NOMO-1 treated with DMSO at 0.1 percent for 48 hours (cell line): ENCODE data around the gene MBOAT2.
"Not testable (repeated sequence)": the region's sequence is repeated elsewhere in the genome, so short reads cannot be mapped to it uniquely, and the experiment has no call there.

Experiments
- DNase-seq: peaks from one replicate; lab custom pipeline; 2025; ENCODE audit not compliant: unreplicated experiment; lab: John Stamatoyannopoulos, UW

MBOAT2 gene

DNA sequence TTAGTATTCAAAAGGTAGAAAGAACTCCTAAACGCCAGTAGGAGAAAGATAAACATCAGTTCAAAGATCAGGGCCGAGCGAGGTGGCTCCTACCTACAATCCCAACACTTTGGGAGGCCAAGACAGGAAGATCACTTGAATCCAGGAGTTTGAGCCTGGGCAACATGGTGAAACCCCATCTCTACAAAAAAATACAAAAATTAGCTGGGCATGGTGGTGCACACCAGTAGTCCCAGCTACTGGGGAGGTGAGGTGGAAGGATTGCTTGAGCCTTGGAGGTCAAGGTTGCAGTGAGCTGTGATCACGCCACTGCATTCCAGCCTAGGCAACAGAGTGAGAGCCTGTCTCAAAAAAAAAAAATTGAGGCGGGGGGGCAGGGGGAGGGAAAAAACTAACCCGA, 40.6 kb downstream of the MBOAT2 start:
- no peak for DNase-seq

DNA sequence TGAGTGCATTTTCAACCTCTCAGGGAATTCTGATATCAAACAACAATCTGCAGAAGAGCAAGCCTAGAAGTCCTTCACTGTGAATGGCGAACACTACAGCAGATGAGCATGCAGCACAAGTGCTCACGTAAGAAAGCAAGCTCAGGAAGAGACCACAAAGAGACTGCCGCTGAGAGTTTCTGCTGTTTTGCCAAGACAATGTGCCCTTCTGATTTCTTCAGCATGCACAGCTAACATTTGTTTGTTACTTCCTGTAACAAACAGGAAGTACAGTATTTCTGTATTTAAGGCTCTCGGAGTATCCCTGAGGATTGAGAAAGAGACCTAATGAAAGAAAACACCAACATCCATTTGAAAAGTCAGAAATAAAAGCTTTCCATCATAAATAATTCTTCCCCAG, 45.9 kb downstream of the MBOAT2 start:
- DNase-seq: no peak

DNA sequence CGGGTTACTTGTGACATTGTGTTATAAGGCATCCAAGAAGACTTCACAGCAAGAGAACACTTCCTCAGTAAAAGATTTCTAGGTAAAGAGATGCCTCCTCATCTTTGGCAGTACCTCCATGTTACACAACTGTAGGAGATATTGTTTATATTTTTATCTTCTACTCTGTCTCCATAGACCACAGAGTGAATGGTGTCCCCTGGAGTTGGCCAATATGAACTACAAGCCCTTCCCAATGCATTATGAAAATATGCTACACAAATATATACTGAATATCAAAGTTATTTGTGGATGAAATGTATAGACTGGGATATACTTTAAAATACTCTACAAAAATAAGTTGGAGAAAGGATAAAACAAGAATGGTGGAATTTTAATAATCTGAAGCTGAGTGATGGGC, 46.7 kb downstream of the MBOAT2 start:
- no peak for DNase-seq

DNA sequence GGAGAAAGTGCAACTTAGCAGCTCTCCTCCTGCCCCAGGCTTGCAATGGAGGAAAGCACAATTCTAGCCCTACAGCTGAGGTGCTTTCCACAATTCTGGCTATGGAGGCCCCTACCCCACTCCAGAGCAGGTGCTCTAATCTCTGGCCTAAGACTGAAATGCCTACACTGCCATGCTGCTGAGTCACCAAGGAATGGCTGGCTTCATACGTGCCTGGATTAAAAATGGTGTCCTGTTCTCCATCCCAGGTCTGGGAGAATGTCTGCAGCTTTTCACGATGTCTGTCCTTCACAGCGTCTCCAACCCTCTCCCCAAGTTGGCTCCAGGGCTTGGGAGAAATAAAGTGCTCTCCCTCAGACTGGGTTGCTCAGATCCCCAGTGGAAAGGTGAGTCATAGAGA, 48.5 kb downstream of the MBOAT2 start:
- DNase-seq: no peak

DNA sequence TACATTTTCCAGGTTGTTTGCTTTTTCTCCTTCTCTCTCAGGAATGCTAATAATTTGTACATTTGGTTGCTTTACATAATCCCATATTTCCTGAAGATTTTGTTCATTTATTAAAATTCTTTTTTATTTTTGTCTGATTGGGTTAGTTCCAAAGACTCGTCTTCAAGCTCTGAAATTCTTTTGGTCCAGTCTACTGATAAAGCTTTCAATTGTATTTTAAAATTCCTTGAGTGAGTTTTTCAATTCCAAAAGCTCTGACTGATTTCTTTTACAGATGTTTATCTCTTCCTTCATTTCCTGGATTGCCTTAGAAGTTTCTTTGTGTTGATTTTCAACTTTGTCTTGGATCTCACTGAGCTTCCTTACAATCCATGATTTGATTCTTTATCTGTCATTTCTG, 50.0 kb downstream of the MBOAT2 start:
- DNase-seq: no peak

DNA sequence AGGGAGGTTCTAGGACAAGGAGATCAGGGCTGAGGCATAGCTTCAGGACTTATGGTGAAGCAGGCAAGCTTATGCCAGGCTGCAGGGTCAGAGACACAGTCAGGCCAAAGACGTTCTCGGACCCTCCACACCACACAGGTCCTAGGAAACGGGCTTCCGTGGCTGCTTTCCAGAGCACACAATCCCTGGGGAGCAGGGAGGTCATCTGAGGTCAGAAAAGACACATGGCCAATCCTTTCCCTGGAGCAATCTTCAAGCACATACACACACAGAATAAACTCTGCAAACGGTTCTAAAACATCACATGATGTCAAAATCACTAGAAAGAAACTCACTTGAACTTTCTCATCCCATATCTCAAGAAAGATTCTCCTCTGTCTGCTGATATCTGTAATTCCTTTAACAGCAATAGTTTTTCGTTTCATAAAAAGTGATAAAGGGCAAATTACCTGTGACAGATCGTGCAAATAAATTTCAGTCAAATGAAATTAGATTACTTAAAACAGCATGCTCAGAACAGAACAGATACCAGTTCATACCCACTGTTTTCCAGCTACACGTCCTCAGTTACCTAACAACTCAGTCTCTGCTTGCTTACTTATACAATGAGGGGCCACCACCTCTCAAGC, 63.9 kb downstream of the MBOAT2 start:
- no peak for DNase-seq

DNA sequence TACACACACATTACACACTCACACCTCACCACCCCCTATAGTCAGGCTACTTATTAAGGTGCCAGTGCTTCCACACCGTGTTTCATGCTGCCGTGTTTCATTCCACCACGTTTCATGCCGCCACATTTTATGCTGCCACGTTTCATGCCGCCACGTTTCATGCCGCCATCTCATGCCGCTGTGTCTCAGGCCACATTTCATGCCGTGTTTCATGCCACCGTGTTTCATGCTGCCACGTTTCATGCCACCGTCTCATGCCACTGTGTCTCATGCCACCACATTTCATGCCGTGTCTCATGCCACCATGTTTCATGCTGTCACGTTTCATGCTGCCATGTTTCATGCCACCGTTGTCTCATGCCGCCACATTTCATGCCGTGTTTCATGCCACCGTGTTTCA, 65.1 kb downstream of the MBOAT2 start:
- DNase-seq: no peak

DNA sequence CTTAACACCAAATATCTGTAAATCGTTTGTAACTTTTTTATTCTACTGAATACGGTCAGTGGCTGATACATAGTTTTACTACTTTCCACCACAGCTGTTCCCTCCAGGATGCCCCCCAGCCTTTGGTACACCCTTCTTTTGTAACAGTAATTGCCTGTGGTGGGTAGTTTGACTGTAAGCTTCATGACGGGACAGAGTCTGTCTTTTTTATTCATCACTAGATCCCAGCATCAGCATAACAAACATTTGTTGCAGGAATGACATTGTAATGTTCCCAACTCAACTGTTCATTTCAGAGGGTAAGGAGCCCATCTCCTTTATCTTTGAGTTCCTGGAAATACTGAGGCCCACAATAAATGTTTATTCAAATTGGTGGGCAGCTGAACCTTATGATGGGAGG, 67.5 kb downstream of the MBOAT2 start:
- DNase-seq: no peak

DNA sequence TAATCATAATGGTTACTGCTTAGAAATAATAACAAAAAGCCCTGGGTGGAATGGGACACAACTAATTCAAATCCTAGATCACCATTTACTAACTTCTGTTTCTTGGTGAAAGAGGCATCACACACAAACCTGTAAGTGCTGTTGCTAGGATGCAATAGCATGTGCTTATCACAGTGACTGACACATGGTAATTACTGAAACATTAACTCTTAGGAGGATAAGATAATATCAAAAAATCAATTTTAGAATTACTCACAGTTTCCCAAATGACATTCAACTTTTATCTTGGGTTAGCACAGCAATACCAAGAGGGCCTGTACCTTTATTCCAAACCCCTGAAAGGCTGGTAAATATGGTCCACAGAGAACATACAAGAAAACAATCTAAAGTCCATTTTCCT, 69.1 kb downstream of the MBOAT2 start:
- no peak for DNase-seq

DNA sequence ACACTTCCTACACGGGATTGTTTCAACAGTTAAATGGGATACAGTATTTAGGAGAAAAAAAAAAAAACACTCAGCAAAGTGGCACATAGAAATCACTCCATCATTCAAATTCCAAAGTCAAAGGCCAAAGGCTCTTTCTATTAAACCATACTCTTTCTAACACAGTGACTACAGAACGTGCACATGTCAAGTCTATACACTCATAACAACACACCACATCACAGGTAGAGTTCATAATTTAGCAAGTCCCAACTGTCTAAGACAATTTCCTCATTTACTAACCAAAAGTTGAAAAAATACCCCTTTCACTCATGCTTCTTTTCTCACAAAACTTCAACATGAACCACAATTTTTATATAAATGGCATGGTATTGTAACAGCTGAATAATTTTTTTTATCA, 70.8 kb downstream of the MBOAT2 start:
- no peak for DNase-seq

DNA sequence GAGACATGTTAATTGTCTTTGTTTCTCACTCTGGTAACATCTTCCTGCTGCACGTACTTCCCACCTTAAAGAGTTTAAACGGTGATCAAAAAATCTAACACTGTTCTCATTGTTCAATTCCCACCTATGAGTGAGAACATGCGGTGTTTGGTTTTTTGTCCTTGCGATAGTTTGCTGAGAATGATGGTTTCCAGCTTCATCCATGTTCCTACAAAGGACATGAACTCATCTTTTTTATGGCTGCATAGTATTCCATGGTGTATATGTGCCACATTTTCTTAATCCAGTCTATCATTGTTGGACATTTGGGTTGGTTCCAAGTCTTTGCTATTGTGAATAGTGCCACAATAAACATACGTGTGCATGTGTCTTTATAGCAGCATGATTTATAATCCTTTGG, 73.3 kb downstream of the MBOAT2 start:
- DNase-seq: not testable (repeated sequence)

DNA sequence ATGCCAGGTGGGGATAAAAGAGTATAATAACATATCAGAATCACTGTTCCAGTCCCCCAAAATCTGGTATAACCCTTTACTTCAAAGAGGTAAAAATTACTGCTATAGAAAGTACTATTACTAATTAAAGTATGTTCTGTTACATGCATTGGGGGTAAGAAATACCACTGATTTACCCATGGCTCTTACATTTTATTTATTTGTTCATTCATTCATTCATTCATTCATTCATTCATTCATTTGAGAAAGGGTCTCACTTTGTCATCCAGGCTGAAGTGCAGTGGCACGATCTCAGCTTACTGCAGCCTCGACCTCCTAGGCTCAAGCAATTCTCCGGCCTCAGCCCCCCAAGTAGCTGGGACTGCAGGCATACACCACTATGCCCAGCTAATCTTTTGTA, 74.4 kb downstream of the MBOAT2 start:
- no peak for DNase-seq

DNA sequence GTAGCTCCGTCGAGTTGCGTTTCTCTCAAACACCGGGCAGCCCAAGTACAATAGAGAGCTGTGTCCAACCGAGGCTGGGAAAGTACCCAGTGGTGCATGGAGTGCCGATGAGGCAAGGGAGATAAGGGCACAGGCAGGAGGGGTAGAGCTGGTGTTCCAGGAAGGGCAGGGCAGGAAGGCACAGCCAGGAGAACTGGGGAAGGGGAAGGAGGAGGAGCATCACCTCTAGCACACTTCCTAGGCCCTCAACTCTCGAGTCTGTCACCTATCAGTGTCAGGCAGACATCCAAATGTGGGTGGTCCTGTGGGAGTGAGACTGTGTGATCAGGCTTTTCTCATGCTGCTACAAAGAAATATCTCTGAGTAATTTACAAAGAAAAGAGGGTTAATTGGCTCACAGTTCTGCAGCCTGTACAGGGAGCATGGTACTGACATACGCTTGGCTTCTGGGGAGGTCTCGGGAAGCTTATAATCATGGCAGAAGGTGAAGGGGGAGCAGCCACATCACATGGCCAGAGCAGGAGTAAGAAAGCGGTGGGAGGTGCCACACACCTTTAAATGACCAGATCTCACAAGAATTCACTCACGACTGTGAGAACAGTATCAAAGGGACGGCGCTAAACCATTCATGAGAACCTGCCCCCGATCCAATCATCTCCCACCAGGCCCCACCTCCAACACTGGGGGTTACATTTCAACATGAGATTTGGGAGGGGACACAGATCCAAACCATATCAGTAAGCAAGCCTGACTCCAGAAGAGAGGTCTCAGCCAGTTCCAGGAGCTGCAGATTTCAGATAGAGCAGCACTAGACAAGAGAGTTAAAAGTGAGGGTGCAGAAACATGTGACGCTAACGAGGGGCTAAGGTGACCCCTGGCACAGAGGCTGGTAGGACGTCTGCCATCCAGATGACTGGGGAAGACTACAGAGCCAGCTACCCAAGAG, 75.7 kb downstream of the MBOAT2 start:
- no peak for DNase-seq

DNA sequence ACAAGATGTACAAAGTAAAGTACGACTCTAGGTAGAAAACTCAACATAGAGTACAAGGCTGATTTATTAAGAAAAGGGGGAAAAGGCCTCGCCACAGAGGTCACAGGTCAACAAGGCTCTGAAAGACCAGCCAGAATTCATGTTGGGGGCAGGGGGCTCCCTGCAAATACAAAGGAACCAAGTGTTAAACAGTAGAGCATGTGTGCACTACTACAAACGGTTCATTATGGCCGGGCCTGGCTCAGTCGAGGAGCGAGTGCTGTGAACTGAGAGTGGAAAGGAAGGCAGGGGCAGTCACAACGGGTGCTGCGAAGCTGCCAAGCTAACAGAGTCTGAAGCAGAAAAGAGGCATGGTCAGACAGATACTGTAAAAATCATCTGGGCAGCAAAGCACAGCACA, 77.1 kb downstream of the MBOAT2 start:
- no peak for DNase-seq

DNA sequence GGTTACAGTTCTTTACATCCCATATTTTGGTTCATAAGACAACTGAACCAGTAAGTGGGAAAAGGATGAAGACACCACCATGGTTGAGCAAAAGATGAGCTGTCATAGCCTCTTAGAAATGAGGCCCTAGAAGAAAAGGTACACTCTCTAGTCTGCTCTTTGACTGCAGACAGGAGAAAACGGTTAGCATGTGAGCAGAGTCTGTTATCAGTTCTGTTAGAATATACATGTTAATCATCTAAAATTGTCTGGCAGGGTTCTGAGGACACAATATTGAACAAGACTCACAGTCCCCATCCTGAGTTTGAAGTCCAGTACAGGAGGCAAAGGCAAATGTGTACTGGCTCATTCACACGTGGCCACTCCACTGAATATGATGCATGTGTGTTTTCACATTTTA, 78.1 kb downstream of the MBOAT2 start:
- no peak for DNase-seq

DNA sequence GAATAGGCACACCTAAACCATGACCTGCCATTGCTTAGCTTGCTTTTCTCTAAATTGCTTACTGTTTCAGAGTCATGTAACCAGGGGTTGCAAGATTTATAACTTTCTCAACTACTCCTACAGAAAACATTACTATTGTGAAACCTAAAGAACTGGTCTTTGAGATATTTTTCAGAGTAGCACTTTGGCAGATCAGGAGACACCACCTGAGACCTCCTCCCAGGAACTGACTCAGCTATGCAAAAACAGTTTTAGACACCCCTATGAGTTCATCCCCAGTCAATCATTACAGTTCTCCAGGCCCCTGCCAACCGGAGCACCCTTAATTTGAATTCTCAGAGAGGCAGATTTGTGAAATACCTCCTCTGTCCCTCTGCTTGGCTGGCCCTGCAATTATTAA, 80.3 kb downstream of the MBOAT2 start:
- no peak for DNase-seq

DNA sequence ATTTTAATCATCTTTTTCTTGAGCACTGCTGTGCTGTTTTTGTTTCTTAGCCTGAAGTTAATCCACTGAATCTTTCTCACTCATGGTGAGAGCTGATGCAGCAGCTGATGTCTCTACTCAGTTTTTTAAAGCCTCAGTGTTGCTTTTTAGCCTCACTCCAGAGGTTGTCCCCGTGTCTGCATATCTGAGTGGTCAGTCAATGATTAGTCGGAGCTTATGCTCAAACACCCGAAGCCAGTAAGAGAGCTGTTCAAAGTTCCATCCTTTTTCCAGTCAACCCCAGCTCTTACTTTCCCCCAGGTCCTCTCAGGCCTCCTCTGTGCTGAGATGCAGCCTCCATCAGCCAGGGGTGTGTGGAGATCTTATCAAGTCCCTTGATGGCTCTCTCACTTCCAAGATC, 81.1 kb downstream of the MBOAT2 start:
- no peak for DNase-seq

DNA sequence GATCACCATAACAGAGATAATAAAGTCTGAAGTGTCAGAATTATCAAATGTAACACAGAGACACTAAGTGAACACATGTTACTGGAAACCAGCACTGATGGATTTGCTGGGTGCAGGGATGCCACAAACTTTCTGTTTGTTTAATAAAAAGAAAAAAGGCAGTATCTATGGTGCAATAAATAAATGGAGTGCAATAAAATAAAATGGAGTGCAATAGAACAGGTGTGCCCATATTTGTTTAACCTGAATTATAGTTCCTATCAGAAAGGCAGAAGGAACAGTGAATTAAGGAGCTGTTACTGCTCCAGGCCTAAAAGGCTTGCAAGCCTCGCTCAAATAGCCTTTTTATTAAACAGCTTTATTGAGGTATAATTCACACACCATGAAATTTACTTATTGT, 85.1 kb downstream of the MBOAT2 start:
- DNase-seq: no peak

DNA sequence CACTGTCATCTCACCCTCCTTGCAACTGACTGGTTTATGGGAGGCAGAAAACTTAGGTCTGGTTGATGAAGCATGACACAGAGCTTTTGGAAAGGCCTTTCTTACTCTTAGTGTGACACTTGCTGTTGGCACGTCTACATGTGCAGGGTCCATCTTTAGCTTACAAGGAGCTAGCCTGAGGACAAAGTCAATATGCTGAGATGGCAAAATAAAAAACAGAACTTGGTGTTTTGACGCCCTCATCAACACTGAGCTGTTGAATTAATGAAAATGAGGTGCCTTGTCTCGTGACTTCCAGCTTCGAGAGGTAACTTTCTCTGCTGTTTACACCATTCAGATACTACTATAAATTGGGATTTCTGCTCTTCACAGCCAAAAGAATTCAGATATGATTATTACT, 87.5 kb downstream of the MBOAT2 start:
- DNase-seq: no peak

DNA sequence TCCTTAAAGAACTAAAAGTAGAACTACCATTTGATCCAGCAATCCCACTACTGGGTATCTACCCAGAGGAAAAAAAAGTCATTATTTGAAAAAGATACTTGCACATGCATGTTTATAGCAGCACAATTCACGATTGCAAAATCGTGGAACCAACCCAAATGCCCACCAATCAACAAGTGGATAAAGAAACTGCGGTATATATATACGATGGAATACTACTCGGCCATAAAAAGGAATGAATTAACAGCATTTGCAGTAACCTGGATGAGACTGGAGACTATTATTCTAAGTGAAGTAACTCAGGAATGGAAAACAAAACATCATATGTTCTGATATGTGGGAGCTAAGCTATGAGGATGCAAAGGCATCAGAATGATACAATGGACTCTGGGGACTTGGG, 89.7 kb downstream of the MBOAT2 start:
- DNase-seq: not testable (repeated sequence)

DNA sequence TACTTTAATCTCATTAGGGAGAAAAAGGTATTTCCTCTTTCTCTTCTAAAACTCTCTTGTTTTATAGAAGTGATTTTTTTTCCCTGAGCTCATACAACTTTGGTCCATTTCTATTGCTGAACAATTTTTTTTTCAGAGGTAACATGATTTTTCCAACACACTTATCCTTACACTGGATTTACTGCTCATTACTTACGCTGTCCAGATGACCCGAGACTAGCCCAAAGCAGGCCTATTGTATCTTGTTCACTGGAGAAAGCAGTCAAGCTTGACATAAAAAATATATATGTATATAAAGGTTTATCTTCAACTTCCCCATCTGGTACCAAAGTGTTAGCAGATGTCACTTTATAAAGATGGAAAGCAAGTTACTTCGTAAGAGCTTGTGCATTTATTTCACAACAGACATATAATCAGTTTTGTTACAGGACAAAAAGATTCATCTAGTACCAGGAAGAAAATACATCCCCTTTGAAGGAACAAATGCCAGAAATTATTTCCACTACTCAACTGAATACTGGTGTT, 95.7 kb downstream of the MBOAT2 start:
- no peak for DNase-seq

DNA sequence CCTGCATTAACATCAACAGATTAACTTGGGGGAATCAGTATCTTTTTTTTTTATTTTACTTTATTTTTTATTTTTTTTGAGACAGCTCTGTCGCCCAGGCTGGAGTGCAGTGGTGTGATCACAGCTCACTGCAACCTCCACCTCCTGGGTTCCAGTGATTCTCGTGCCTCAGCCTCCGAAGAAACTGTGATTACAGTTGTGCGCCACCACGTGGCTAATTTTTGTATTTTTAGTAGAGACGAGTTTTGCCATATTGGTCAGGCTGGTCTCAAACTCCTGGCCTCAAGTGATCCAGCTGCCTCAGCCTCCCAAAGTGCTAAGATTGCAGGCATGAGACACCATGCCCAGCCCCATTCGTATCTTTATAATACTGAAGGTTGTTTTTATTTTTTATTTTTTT, 99.6 kb downstream of the MBOAT2 start:
- not testable (repeated sequence) for DNase-seq
